Ovary (tissue), 9 donors: ENCODE results near the gene IQSEC1. TPM values are rescaled to one million over a fixed set of nuclear protein-coding genes. Genes with fewer than 3 reads are reported as not detected.

Experiments
- DNase-seq, 5 donors: peaks; one replicate each; pipeline ENCODE4 v3.0.0-alpha.2; 2019 to 2020
- H3K27ac ChIP-seq, 2 donors: fragments of 200-600 bp; one replicate each; pipeline versions ENCODE4 v1.5.1 to v1.8.0; 2019 to 2022
- H3K27me3 ChIP-seq: fragments of 200-600 bp; one replicate; pipeline ENCODE4 v1.8.0; 2022
- H3K36me3 ChIP-seq: fragments of 200-600 bp; sonication (generic); one replicate; pipeline ENCODE4 v1.5.1; 2019
- H3K4me1 ChIP-seq: one replicate; pipeline ENCODE4 v1.8.1; 2013; ENCODE audit warnings: mild to moderate bottlenecking, moderate library complexity; ENCODE audit not compliant: insufficient read depth
- H3K4me3 ChIP-seq: fragments of 200-600 bp; sonication (generic); one replicate; pipeline ENCODE4 v1.5.1; 2017
- H3K9me3 ChIP-seq, 2 donors: fragments of 200-600 bp in 1 of 2; sonication (generic) in 1 of 2; one replicate each; pipeline versions ENCODE4 v1.5.1 to v1.8.1; 2013 to 2019; ENCODE audit warnings: mild to moderate bottlenecking in 1 of 2, moderate library complexity in 1 of 2
- EP300 ChIP-seq: sonication (generic); formaldehyde crosslinking; IDR thresholded peaks from one replicate; pipeline ENCODE4 v1.6.1; 2017; ENCODE audit warnings: antibody characterized with exemption
- POLR2A ChIP-seq: fragments of 450-650 bp; IDR thresholded peaks from one replicate; pipeline ENCODE4 v1.6.1; 2017; ENCODE audit warnings: antibody characterized with exemption, mild to moderate bottlenecking, moderate library complexity
- WGBS, 3 donors: extraction: QIAGEN DNeasy Blood & Tissue Kit in 1 of 3; methylation state at CpG; one replicate each; pipeline versions ENCODE4 v1.1.5 to v1.1.7; 2013 to 2017; 5-methylcytosine and 5-hydroxymethylcytosine counted together
- intact Hi-C, 4 donors: fragments of 100-400 bp; cut with DNase I; formaldehyde crosslinking; loops; one replicate each; pipeline versions ENCODE4 v1.11.0 to v1.15.1; 2022 to 2023
- polyA plus RNA-seq, 2 donors: library from polyadenylated mRNA; stranded (reverse); fragments of 200-250 nt in 1 of 2; fragments of 350-450 nt in 1 of 2; fragmentation: Illumina TruSeq in 1 of 2; extraction: RNeasy Lipid Tissue Mini Kit (QIAGEN cat#74804) in 1 of 2; gene quantifications; one replicate each; pipeline ENCODE4 v1.2.3, GENCODE V29; 2013 to 2014
- total RNA-seq, 7 donors: library from RNA; depleted of rRNA in 2 of 7; stranded (reverse); fragments of >200 nt in 2 of 7; fragmentation: NEBNext Ultra II Directional in 3 of 7; extraction: Animal tissue kit (Norgen Biotek cat#: 25700) in 3 of 7; gene quantifications; one replicate each; pipeline versions ENCODE4 v1.1.0 to v1.2.4, GENCODE V29; 2016 to 2023
- TF ChIP-seq, protein P1 (sequence below), 3 donors: fragments of 450-650 bp in 2 of 3; fragments of 200-600 bp in 1 of 3; IDR thresholded peaks; one replicate each; pipeline versions ENCODE4 v1.5.1 to v1.8.0; 2016 to 2022; ENCODE audit warnings: antibody characterized with exemption in 3 of 3, mild to moderate bottlenecking in 1 of 3
- donor health status: DM: no; HTN: no; CAD: no; lungs with moderate emphysema.
- donor health status: DM: no; HTN: no; CAD: no.
- donor health status: Bipolar disorder and iron deficiency.
- donor health status: DM: yes; HTN: yes; CAD: no.
- donor health status: DM: no; HTN: no; CAD: no.
- donor health status: DM: yes; HTN: yes; CAD: no.

IQSEC1 gene
- total and polyA plus RNA-seq, 9 donors, result 20.9 to 55.4 (median 45.1) TPM

DNA sequence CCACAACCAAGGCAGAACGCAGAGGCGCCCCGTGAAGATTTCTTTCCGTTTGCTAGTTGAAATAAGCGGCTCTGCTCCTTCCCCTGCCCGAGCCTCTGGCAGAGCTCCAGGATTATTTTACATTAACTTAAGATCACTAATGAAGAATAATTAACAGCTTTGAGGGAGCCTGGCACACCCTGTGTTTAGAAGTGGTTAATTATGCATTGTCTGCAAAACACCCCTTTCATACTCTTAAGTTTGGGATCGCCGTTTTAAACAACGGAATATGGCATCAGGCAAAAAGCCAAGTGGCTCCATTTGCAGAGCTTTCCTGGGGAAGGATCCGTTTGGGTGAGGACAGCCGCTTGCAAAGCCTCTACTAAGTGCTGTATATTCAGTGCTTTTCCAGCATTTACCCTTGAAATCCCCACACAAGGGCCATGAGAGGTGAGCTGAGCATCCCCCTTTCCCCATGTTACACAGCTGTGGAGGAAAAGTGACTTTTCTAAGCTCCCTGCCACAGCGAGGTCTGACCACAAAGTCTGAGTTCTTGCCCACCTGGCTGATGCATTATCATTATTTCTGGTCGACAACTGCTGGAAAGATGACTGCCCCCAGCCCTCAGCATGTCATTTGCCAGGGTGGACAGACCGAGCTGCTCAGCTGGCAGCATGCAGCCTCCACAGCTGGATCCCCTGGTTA lies 33.9 kb downstream of the IQSEC1 start:
- TF ChIP-seq EP300 (no peak), POLR2A (no peak)
- TF ChIP-seq, protein P1, sequence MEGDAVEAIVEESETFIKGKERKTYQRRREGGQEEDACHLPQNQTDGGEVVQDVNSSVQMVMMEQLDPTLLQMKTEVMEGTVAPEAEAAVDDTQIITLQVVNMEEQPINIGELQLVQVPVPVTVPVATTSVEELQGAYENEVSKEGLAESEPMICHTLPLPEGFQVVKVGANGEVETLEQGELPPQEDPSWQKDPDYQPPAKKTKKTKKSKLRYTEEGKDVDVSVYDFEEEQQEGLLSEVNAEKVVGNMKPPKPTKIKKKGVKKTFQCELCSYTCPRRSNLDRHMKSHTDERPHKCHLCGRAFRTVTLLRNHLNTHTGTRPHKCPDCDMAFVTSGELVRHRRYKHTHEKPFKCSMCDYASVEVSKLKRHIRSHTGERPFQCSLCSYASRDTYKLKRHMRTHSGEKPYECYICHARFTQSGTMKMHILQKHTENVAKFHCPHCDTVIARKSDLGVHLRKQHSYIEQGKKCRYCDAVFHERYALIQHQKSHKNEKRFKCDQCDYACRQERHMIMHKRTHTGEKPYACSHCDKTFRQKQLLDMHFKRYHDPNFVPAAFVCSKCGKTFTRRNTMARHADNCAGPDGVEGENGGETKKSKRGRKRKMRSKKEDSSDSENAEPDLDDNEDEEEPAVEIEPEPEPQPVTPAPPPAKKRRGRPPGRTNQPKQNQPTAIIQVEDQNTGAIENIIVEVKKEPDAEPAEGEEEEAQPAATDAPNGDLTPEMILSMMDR (IDR thresholded peaks at IDR 0.05), result no peak
- H3K36me3 ChIP-seq, result no peaks in the 10 kb centered on the region
- H3K27me3 ChIP-seq, result no peaks in the 10 kb centered on the region
- DNase-seq, result no peak
- no peak overlapping the region for H3K27ac ChIP-seq
- intact Hi-C loops, result no loop called here
- peaks cover 5% of the 10 kb centered on the region for H3K4me1 ChIP-seq
- no peak overlapping the region for H3K4me3 ChIP-seq
- WGBS, 3 donors, result 26 to 40% (median 36%) methylated on average over 14 of the region's 14 CpGs
- no peaks in the 10 kb centered on the region for H3K9me3 ChIP-seq

DNA sequence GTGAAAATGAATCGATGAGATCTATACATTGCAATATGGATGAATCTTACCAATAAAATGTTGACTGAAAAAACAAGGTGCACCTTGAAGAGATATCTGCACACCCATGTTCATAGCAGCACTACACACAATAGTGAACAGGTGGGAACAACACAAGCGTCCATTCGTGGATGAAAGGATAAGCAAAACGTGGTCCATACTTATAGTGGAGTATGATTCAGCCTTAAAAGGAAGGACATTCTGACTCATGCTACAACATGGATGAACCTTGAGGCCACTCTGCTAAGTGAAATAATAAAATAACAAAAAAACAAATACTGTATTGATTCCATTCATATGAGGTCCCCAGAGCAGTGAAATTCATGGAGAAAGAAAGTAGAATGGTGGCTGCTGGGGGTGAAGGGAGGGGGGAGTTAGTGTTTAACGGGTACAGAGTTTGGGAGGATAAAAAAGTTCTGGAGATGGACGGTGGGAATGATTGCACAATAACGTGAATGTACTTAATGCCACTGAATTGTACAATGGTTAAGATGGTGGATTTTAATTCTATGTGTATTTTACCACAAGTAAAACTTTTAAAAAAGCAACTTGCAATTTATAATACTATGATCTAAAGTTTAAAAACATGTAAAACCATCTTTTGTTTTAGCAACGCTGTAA lies 35.6 kb downstream of the IQSEC1 start:
- WGBS, 3 donors, result 73 to 83% (median 80%) methylated on average over 8 of the region's 8 CpGs
- H3K4me3 ChIP-seq, result no peak overlapping the region
- TF ChIP-seq POLR2A (no peak), EP300 (no peak)
- TF ChIP-seq, protein P1 (IDR thresholded peaks at IDR 0.05), result no peak
- no peaks in the 10 kb centered on the region for H3K27me3 ChIP-seq
- no peak for DNase-seq
- intact Hi-C loops, result no loop called here
- no peak overlapping the region for H3K27ac ChIP-seq
- peaks cover 5% of the 10 kb centered on the region for H3K4me1 ChIP-seq
- H3K9me3 ChIP-seq, result no peaks in the 10 kb centered on the region
- H3K36me3 ChIP-seq, result no peaks in the 10 kb centered on the region

DNA sequence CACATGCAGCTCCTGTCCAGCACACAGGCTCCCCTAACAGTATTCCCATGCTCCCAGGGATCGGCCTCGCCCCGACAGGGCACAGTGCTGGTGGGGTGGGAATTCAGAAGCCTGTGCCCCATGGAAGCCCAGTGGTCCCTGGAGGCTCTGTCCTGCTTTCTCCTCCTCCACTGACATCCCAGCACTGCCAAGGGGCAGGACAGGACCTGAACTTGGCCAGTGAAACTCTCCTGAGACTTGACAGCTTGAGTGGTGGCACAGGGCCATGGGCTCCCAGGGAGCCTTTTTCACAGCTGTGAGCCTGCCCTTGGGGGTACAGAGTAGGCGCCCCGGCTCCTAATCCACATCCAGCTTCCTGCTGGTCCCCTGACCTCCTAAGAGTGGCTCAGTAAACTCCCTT lies 38.4 kb downstream of the IQSEC1 start:
- Histone ChIP-seq H3K4me3 (no peak overlapping the region), H3K27ac (no peak overlapping the region), H3K9me3 (no peaks in the 10 kb centered on the region), H3K4me1 (no peaks in the 10 kb centered on the region), H3K36me3 (no peaks in the 10 kb centered on the region), H3K27me3 (no peaks in the 10 kb centered on the region)
- 82 to 84% (median 83%) methylated on average over 5 of the region's 5 CpGs for WGBS, 3 donors
- no peak for TF ChIP-seq EP300
- no peak for TF ChIP-seq POLR2A
- TF ChIP-seq, protein P1 (IDR thresholded peaks at IDR 0.05), result no peak
- DNase-seq, result no peak
- intact Hi-C loops, result no loop called here

DNA sequence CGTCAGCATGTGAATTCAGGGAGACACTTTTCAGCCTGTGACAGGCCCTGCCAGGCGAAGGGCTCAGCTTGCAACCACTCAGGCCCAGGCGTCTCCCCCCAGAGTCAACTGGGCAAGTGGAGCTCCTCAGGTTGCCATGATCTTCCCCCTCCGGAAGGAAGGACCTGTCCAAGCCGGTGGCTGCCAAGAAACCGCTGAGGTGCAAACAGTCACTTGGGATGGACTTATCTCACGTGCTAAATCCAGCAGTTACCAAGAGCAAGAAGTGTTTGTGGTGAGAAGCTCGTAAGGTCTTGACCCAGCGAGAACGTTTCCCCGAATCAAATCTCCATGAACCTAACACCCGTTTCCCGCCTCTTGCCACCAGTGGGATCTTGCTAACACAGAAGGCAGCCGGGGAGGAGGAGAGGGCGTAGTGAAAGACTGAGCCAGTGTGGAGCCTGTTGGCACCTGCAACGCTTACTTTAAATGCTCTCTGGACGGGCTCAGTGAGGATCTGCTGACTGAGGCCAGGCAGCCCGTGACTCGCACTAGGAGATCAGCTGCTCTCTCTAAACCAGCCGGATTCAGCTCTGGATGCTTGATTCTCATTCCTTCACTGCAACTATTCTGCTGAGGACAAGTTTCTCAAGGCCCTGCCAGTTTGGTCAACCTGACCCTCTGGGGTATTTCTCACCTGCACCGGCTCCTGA lies 39.0 kb downstream of the IQSEC1 start:
- Histone ChIP-seq H3K9me3 (no peaks in the 10 kb centered on the region), H3K27me3 (no peaks in the 10 kb centered on the region), H3K27ac (no peak overlapping the region), H3K4me1 (no peaks in the 10 kb centered on the region), H3K36me3 (no peaks in the 10 kb centered on the region), H3K4me3 (no peak overlapping the region)
- TF ChIP-seq, protein P1 (IDR thresholded peaks at IDR 0.05), result no peak
- TF ChIP-seq POLR2A, result no peak
- no peak for TF ChIP-seq EP300
- 84 to 91% (median 88%) methylated on average over 21 of the region's 21 CpGs for WGBS, 3 donors
- DNase-seq, result no peak
- intact Hi-C loops, result no loop called here
